ENCODE measurements around the gene PRELID3B. TPM values are rescaled to one million over a fixed set of nuclear protein-coding genes. Genes with fewer than 3 reads are reported as not detected.
A peak's percentile ranks its signal among the peaks of the same experiment; 100 is the strongest.

The PRELID3B gene
- total and polyA plus RNA-seq, 2 of the 13 experiments (the other 11 are each of a cell fraction or from before 2014, with no cell fraction given), result 23.3 to 42.6 TPM

DNA sequence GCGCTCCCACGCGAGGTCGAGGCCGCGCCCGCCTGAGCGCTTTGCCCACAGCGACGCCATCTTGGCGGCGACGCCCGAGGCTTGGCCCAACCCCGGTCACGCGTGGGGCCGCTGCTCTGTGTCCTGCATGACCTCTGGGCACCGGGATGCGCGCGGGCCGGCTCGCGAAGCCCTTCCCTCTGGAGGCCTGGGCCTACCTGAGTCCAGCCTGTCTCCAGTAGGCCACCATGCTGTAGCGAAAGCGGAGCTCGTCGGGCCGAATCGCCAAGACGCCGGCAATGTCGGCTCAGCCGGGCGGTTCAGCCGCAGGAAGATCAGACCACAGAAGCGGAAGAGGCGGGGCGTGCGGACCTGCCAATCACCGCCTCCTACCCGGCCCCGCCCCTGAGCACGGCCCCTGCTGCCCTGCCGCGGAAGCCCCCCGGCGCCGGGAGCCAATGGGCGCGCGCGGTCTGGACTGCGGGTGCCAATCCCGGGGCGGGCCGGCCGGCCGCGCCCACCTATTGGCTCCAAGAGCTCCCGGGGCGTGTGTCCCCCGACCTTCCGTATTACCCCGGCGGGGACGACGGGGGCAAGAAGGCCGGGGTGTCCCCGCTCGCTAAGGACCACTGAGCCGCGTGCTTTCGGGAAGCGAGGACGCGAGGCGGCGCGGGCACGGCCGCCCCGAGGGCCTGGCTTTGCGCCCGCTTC is 10.4 kb downstream of the PRELID3B start, which contains the start of gene ATP5F1E (continued):
- TF ChIP-seq KIAA2018 (CRISPR knock-in tag; IDR thresholded peaks at IDR 0.05; ENCODE audit: borderline replicate concordance) (no peak), RFX1 (IDR thresholded peaks at IDR 0.05) (no peak), ZNF644 (CRISPR knock-in tag; IDR thresholded peaks at IDR 0.05; ENCODE audit: low read depth) (no peak), ZNF75D (CRISPR knock-in tag; IDR thresholded peaks at IDR 0.05; ENCODE audit: borderline replicate concordance) (no peak), REL (CRISPR knock-in tag; conservative IDR thresholded peaks at IDR 0.05) (peak; percentile 91; the same call in 1 of the 2 replicates), PAWR (CRISPR knock-in tag; IDR thresholded peaks at IDR 0.05; ENCODE audit: borderline replicate concordance) (no peak), ZNF512 (CRISPR knock-in tag; IDR thresholded peaks at IDR 0.05) (peak; percentile 76), ARID3A (IDR thresholded peaks at IDR 0.05; ENCODE audit: low read depth, low read length) (peak; percentile 36), TOE1 (CRISPR knock-in tag; IDR thresholded peaks at IDR 0.05) (no peak)
- TF ChIP-seq, protein P1, sequence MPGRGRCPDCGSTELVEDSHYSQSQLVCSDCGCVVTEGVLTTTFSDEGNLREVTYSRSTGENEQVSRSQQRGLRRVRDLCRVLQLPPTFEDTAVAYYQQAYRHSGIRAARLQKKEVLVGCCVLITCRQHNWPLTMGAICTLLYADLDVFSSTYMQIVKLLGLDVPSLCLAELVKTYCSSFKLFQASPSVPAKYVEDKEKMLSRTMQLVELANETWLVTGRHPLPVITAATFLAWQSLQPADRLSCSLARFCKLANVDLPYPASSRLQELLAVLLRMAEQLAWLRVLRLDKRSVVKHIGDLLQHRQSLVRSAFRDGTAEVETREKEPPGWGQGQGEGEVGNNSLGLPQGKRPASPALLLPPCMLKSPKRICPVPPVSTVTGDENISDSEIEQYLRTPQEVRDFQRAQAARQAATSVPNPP (CRISPR knock-in tag; IDR thresholded peaks at IDR 0.05), result peak; percentile 99

Data from HepG2 (cell line).